Esophagus mucosa (tissue), 1 donor: Measurements from ENCODE around the gene SGPP2. TPM values are rescaled to one million over a fixed set of nuclear protein-coding genes. Genes with fewer than 3 reads are reported as not detected.

Source experiments
- ATAC-seq: fragments of 200-7000 bp; cut with Tn5 transposase; one replicate; pipeline ENCODE4 v1.9.1; 2020
- total RNA-seq: library from RNA; stranded (reverse); gene quantifications from one replicate; pipeline ENCODE4 v1.2.4, GENCODE V29; 2023
- donor health status: DM: yes; HTN: yes; CAD: no.

Gene SGPP2
- total RNA-seq, 1 donor from 2014 or later, result 57.1 TPM

- ATAC-seq, result no peak
Observed at GRCh38 chr2:222526480-222527277, 102.3 kb downstream of the SGPP2 start.

GRCh38 chr2:222532315-222532714, 108.0 kb downstream of the SGPP2 start:
- ATAC-seq, result peak; percentile 99

DNA sequence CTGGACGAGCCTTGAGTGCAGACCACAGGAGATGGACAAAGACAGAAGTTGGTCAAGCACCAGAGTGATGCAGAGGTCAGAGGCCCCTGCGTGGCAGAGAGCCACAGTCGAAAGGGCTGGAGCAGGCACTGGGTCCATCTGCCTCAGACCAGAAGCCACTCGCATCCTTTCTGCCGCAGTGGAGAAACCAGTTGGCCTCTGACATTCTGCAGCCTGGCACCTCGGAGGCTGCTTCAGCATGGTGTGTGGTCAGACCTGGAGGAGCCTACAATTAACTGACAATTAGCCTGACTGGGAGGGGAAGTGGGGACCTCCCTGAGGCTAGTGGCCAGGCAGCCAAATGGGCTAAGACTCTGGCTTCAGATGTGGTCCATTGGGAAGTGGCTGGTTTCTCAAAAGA, 111.1 kb downstream of the SGPP2 start:
- ATAC-seq, result no peak

DNA sequence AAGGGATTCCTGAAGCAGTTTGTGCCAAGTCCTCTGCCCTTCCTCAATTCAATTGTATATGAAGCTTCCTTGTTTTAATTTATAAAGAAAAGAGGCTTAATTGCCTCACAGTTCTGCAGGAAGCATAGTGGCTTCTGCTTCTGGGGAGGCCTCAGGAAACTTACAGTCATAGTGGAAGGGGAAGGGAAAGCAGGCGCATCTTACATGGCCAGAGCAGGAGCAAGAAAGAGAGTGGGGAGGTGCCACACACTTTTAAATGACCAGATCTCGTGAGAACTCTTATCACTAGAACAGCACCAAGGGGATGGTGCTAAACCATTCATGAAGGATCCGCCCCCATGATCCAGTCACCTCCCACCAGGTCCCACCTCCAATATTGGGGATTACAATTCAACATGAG, 114.2 kb downstream of the SGPP2 start:
- no peak for ATAC-seq

DNA sequence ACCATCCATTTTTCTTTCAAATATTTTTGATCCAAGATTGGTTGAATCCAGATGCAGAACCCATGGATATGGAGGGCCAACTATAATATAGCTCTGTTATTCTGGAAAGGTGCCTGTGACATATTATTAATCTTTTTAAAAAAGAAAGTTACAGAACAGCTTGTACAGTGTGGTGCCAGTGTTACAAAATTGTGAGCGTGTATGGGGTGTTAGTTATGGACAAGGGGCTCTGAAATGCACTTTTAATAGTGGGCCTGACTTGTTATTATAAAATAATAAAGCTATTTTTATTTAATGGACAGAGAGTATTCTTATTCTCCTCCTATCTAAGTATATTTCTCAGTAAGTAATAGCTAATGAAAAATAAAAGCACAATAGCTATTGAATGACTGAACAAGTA, 120.3 kb downstream of the SGPP2 start:
- ATAC-seq, result no peak

DNA sequence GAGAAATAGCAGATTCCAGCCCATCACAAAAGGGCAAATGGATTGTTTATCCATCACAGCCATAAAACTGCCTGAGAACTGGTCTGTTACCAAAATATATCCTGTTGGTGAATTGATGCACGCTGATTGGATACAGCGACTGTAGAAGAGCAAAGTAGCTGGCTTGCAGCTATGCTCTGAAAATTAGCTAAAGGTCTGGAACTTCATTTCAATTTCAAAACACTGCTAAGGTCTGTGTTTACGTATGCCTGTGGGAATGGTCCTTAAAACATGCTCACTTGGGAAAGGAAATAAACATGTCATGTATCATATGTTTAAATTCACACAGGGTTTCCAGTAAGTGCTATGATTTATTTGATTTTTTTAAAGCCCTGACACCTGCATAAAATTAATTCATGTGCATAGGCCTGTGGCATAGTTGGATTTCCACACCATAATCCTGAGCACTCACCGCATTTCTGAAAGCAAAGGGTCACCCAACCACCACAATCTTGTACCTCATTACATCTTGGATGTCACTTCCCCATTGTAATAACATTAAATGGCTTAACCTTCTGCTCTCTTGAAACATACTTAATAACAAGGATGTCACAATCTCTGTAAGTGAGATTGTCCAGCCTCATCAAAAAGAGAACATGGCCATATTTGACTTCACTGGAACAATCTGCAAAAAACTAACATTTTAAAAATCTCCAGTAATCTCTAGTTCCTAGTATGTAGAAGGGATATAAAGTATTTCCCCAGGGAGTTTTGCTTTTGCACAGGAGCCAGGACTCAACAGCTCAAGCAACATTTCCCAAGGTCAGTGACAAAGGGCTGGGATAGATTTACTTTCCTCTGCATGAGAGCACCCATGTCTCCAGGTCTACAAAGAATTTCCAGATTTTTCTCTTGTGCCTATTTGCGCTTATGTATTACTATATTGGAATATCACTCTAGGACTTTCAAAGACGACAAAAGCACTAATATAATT, 121.8 kb downstream of the SGPP2 start:
- no peak for ATAC-seq

GRCh38 chr2:222547083-222547482, 122.7 kb downstream of the SGPP2 start:
- ATAC-seq, result peak; percentile 62

DNA sequence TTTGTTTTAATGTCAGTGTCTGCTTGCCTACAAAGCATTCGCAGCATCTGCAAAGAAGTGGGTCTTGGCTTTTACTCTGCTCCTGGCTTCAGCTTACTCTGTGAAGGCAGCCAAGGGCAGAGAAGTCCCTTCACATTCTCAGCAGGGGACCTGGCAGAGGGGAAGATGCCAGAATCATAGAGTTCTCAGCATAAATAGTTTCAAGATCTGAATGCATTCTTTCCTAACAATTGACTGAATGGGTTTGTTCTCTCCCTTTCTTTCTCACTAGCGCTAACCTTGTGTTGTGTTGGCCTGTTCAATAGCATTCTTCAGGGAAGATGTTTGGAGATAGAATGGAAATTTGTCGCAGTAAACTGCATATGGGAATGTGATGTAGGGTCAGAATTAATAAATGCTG, 124.6 kb downstream of the SGPP2 start:
- ATAC-seq, result no peak

DNA sequence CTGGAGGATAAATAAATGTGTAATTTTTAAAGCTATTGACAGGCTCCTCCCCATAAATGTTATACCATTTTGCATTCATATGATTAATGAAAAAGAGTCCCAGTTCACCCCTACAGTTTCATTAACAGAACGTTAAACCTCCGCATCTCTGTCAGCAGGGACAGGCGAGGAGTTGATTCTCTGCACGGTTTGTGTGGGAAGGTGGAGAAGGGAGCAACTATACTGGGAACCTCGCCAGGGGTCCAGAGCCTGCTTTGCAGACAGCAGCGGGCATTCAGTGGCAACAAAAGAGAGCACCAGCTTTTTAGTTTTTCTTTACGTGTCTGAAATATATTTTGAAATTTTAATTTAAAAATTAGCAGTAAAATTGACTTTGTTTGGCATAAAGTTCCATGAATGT, 130.2 kb downstream of the SGPP2 start:
- no peak for ATAC-seq

GRCh38 chr2:222561151-222561550, 136.8 kb downstream of the SGPP2 start:
- no peak for ATAC-seq

GRCh38 chr2:222561817-222562645, 137.7 kb downstream of the SGPP2 start:
- peak; percentile 68 for ATAC-seq

DNA sequence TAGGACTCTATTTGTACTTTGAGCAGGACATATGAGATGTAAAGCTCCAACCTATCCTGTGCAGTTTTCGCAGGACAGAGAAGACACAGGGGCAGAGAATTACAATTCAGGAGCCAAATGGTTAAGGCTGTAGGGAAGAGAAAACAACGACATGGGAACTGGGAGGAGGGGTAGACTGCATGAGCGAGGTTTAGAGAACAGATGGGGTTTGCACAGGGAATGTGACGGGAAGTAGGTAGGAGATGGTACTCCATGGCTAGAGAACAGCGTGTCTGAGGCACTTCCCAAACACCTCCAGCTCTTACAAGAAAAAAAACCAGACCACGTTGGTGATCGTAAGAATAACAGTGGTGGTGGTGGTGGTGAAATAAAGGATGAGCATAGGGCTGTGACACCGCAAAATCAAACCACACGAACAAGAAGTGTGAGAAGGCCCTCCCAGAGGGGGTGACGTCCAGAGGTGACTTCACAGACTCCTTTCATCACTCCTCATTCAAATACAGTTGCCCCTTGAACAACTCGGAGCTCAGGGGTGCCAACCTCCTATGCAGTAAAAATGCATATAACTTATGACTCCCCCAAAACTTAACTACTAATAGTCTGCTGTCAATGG, 138.9 kb downstream of the SGPP2 start:
- no peak for ATAC-seq

DNA sequence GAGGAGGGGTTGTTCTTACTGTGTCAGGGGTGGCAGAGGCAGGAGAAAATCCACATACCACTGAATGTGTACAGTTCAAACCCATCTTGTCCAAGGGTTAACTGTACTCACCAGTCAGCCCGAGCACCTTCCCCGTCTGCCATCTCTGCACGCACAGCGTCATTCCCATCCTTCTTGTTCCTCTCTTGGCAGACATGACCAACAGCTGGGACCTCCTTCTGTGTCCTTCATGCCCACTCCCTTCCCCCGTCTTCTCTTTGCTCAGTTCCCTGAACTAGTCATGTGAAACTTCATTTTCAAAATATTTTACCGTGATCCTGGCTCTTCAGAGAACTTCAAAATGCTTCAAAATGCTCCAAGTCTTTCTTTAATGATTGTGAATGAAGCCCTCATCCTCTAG, 139.6 kb downstream of the SGPP2 start:
- ATAC-seq, result no peak

DNA sequence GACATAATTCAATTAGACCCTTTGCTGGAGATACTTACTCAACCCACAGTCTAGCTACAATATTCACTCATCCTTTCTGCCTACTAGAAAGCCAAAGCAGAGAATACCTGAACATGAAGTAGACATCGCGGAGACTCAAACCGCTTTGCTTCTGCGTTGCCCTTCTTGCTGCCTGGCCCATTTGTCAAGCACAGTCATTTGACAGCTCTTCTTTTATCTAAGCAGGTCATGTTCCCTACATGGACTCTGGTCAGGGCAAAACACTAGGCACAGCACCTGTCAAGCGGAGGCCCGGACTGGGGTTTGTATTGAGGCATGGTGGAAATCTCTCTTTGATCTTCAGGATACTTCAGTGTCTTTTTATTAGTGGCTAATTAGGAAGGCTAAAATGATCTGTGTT, 141.9 kb downstream of the SGPP2 start:
- ATAC-seq, result no peak

- ATAC-seq, result no peak
Observed at GRCh38 chr2:222568865-222569264, 144.5 kb downstream of the SGPP2 start.

DNA sequence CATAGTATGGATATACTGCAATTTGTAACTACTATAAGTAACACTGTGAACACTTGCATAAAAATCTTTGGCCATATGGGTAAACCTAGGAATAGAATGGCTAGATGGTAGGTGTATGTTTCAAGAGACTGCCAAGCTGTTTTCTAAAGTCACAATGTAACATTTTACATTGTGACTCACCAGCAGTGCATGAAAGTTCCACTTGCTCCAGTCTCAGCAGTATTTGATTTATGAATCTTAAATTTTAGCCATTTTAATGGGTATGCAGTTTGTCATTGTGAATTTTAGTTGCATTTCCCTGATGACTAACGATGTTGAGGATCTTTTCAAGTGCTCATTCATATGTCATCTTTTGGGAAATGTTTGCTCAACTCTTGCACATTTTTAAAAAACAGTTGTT, 145.5 kb downstream of the SGPP2 start:
- no peak for ATAC-seq

GRCh38 chr2:222572264-222572721, 147.9 kb downstream of the SGPP2 start:
- ATAC-seq, result peak; percentile 96

DNA sequence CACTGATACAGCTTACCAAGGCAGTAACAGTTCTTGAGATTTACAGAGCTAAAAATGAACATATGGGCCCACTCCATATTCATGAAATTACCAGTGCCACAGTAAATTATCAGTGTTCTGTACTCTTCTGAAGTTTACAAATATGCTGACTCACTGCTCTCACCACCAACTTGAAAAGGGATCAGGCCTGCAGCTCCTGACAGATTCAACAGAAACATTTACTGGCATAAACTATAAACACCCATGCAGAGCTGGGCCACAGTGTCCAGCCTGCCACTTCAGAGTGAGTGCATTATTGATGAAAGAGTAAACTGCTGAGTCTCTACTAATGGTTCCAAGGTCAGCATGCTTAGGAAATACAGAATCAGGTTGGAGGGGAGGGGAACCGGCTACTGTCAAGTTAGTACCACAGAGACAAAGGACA, 148.4 kb downstream of the SGPP2 start:
- ATAC-seq, result peak; percentile 41

GRCh38 chr2:222575618-222576017, 151.3 kb downstream of the SGPP2 start:
- no peak for ATAC-seq

DNA sequence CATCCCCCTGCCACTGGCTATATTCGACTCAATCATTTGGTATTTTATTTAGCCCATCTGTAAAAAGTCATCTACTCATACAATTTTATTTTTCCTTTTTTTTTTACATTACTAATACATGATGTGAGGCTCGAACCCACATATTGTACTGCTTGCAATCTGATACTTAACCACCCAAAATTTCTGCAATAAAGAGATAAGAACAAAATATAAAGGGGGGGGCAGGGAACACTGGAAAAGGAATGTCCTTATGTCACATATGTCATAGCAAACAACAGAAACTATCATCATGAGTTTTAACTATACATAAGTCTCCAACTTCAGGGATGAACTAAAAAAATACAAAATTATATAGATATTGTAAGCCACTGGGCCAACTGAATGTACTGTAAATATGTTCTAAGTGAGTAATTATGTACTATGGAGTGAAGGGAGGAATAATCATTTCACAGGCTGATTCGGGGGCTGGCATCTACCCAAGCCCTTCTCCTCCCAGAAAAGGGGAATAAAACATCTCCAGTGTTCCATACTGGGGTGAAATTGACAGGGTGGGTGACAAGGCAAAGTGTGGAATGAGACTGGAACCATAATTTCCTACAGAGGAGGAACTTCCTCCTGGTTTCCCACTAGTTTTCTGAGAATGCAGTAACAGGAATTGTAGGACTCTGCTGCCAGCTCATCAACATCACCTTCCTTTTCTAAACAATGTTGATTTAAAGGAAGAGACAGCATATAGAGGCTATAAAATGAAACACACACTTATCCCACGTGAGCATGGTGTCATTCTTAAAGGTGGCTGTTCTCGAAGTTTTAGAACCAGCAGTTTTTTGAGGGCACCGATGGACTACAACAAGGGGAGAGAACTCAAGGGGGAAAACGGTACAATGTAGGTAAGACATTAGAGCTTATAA, 152.1 kb downstream of the SGPP2 start:
- ATAC-seq, result no peak

GRCh38 chr2:222577341-222577740, 153.0 kb downstream of the SGPP2 start:
- no peak for ATAC-seq
